Endothelial cell of umbilical vein (primary cell): ENCODE results near the gene REEP3. TPM values are rescaled to one million over a fixed set of nuclear protein-coding genes. Genes with fewer than 3 reads are reported as not detected.

ENCODE experiments used
- BruUV-seq: library from RNA; stranded (reverse); fragments of 400-500 nt; replicated peaks from 2 replicates; lab custom pipeline; 2021; lab: Mats Ljungman, UMichigan
- CTCF ChIA-PET: fragments of 300-600, 350-600 bp; sonication (Branson Sonifier 250); formaldehyde crosslinking; loops from one replicate; lab custom pipeline; 2021; ENCODE audit warnings: antibody characterized with exemption, inconsistent platforms; lab: Charles Lee
- POLR2A ChIA-PET: fragments of 300-600, 350-600 bp; sonication (Branson Sonifier 250); formaldehyde crosslinking; loops from one replicate; lab custom pipeline; 2021; ENCODE audit warnings: antibody characterized with exemption, inconsistent platforms; lab: Charles Lee
- DNase-seq: peaks from one replicate; pipeline ENCODE4 v3.0.0-alpha.2; 2011; ENCODE audit warnings: low read depth, low spot score
- FAIRE-seq: peaks from 2 replicates; lab custom pipeline; 2011; peaks lifted over from hg19 to GRCh38; lab: Jason Lieb, UNC
- H2AFZ ChIP-seq: 2 replicates; pipeline ENCODE4 v1.6.0; 2012; ENCODE audit warnings: low read depth, low read length, control low read depth, inconsistent platforms
- H3K27ac ChIP-seq: 2 replicates; pipeline ENCODE4 v1.5.1; 2011; ENCODE audit warnings: low read depth, mild to moderate bottlenecking, control low read depth, low read length, moderate library complexity; ENCODE audit not compliant: insufficient read depth
- H3K27me3 ChIP-seq, 2 experiments: 2 replicates each; pipeline versions ENCODE4 v1.6.0 to v1.6.1; 2011; ENCODE audit warnings: low read length in 2 of 2, mixed read lengths in 1 of 2; ENCODE audit not compliant: control insufficient read depth in 2 of 2, insufficient read depth in 2 of 2
- H3K36me3 ChIP-seq, 2 experiments: 2 replicates in 1 of 2; 3 replicates in 1 of 2; pipeline ENCODE4 v1.5.1; 2011; ENCODE audit warnings: low read length in 2 of 2, mild to moderate bottlenecking in 1 of 2, moderate library complexity in 1 of 2; ENCODE audit not compliant: control insufficient read depth in 2 of 2, insufficient read depth in 2 of 2; ENCODE audit errors: extremely low read depth in 1 of 2
- H3K4me1 ChIP-seq: 3 replicates; pipeline ENCODE4 v1.5.1; 2011; ENCODE audit warnings: mild to moderate bottlenecking, low read length; ENCODE audit not compliant: control insufficient read depth, insufficient read depth; ENCODE audit errors: extremely low read depth
- H3K4me2 ChIP-seq: 2 replicates; pipeline ENCODE4 v1.6.1; 2011; ENCODE audit warnings: low read length, control low read depth, mixed read lengths; ENCODE audit not compliant: insufficient read depth
- H3K4me3 ChIP-seq, 3 experiments: fragments of 200-600 bp in 1 of 3; sonication (generic), shearing (Covaris generic) in 1 of 3; replicated peaks in 1 of 3; 2 replicates each; pipeline ENCODE4 v1.5.1; 2011 to 2016; ENCODE audit warnings: control low read depth in 3 of 3, low read length in 3 of 3, mild to moderate bottlenecking in 2 of 3, inconsistent platforms in 1 of 3, low read depth in 1 of 3, moderate library complexity in 1 of 3; ENCODE audit not compliant: insufficient read depth in 1 of 3
- H3K79me2 ChIP-seq: 2 replicates; pipeline ENCODE4 v1.6.0; 2012; ENCODE audit warnings: low read length, inconsistent platforms; ENCODE audit not compliant: control insufficient read depth, insufficient read depth
- H3K9ac ChIP-seq: replicated peaks from 2 replicates; pipeline ENCODE3; 2011; ENCODE audit warnings: low read length, control low read depth; ENCODE audit not compliant: insufficient read depth; ENCODE audit errors: extremely low read depth
- H3K9me1 ChIP-seq: replicated peaks from 3 replicates; pipeline ENCODE4 v1.6.0; 2011; ENCODE audit warnings: mild to moderate bottlenecking, low read length; ENCODE audit not compliant: control insufficient read depth, insufficient read depth; ENCODE audit errors: extremely low read depth
- H3K9me3 ChIP-seq: replicated peaks from 2 replicates; pipeline ENCODE4 v1.5.1; 2012; ENCODE audit warnings: low read length, inconsistent platforms; ENCODE audit not compliant: control insufficient read depth, insufficient read depth
- H4K20me1 ChIP-seq: replicated peaks from 2 replicates; pipeline ENCODE3; 2011; ENCODE audit warnings: mild to moderate bottlenecking, low read length; ENCODE audit not compliant: control insufficient read depth, insufficient read depth; ENCODE audit errors: extremely low read depth
- CTCF ChIP-seq, 2 donors: IDR thresholded peaks; 1 replicate in 1 of 2; 2 replicates in 1 of 2; pipeline ENCODE4 v1.5.1; 2011; ENCODE audit warnings: low read length in 2 of 2, mild to moderate bottlenecking in 2 of 2, moderate library complexity in 2 of 2, control low read depth in 1 of 2, inconsistent platforms in 1 of 2, low read depth in 1 of 2; ENCODE audit not compliant: insufficient read depth in 1 of 2; ENCODE audit errors: extremely low read depth in 1 of 2
- EZH2 ChIP-seq: IDR thresholded peaks from 2 replicates; pipeline ENCODE4 v1.6.1; 2012; ENCODE audit warnings: borderline replicate concordance, low read depth, mild to moderate bottlenecking, moderate library complexity, low read length, inconsistent platforms; ENCODE audit not compliant: severe bottlenecking
- FOS ChIP-seq: IDR thresholded peaks from 2 replicates; pipeline ENCODE4 v1.6.1; 2011; ENCODE audit warnings: mild to moderate bottlenecking, low read length, moderate library complexity, borderline replicate concordance; ENCODE audit not compliant: insufficient read depth
- GATA2 ChIP-seq: IDR thresholded peaks from 2 replicates; pipeline ENCODE4 v1.7.0; 2011; ENCODE audit warnings: low read depth, mild to moderate bottlenecking, moderate library complexity, mixed read lengths, low read length; ENCODE audit not compliant: insufficient read length, insufficient read depth
- JUN ChIP-seq: IDR thresholded peaks from 2 replicates; pipeline ENCODE4 v1.6.1; 2011; ENCODE audit warnings: borderline replicate concordance, low read depth; ENCODE audit not compliant: insufficient read length, insufficient read depth
- MAX ChIP-seq: IDR thresholded peaks from 2 replicates; pipeline ENCODE4 v1.6.1; 2011; ENCODE audit not compliant: insufficient read depth, insufficient read length
- MYC ChIP-seq: IDR thresholded peaks from one replicate; pipeline ENCODE4 v1.6.1; 2011; ENCODE audit warnings: mild to moderate bottlenecking, low read depth, low read length
- POLR2A ChIP-seq: IDR thresholded peaks from 2 replicates; pipeline ENCODE4 v1.6.1; 2012; ENCODE audit warnings: low read depth, mild to moderate bottlenecking, control low read depth, low read length
- POLR2AphosphoS5 ChIP-seq: IDR thresholded peaks from 2 replicates; pipeline ENCODE4 v1.6.1; 2012; ENCODE audit warnings: low read depth, mild to moderate bottlenecking, control low read depth, low read length, moderate library complexity; ENCODE audit not compliant: insufficient read depth
- dilution Hi-C: fragments of 300-500 bp; cut with MboI; formaldehyde crosslinking; loops from one replicate; pipeline ENCODE4 v1.15.0; 2019; ENCODE audit warnings: low sequenced_read_pairs; ENCODE audit not compliant: extremely low pct_ligation_motif_present
- intact Hi-C: fragments of 100-400 bp; cut with micrococcal nuclease; formaldehyde crosslinking; loops from one replicate; pipeline ENCODE4 v1.10.0; 2022
- polyA plus RNA-seq, 4 experiments: library from polyadenylated mRNA; depleted of rRNA in 3 of 4; stranded (reverse) in 3 of 4; unstranded in 1 of 4; fragments of >200 nt; gene quantifications; 2 replicates each; pipeline versions ENCODE4 v1.2.1 to v1.2.3, GENCODE V29; 2011 to 2012; ENCODE audit warnings: missing spikeins in 1 of 4
- total RNA-seq: library from RNA; stranded (reverse); gene quantifications from 2 replicates; pipeline ENCODE4 v1.2.3, GENCODE V29; 2021

REEP3 gene
- total and polyA plus RNA-seq, 2 donors (not counting 3 experiments of a cell fraction or from before 2014, with no cell fraction given): 12.3 to 48.3 TPM

- CTCF ChIA-PET: interaction anchor here (1.0 to 1.3 kb wide), 2 partner anchors 10 to 16 kb away, joined by 3 read pairs; no protein-coding TSS in a partner anchor
- POLR2A ChIA-PET: no interaction called here
- no peak for FAIRE-seq
Observed at GRCh38 chr10:63561341-63561740, 40.1 kb downstream of the REEP3 start.

More at GRCh38 chr10:63561341-63561740, 40.1 kb downstream of the REEP3 start:
- H3K4me1 ChIP-seq: peaks cover 8% of the 10 kb centered on the region
- no peak for DNase-seq
- BruUV-seq: no TSS peak
- dilution Hi-C loops (no loop called here), intact Hi-C loops (no loop called here)
- no peak overlapping the region for H3K9ac ChIP-seq
- no peak overlapping the region for H3K4me3 ChIP-seq
- H3K4me2 ChIP-seq: no peak overlapping the region
- no peaks in the 10 kb centered on the region for H3K9me3 ChIP-seq
- H4K20me1 ChIP-seq: no peaks in the 10 kb centered on the region
- no peaks in the 10 kb centered on the region for H3K27me3 ChIP-seq
- no peaks in the 10 kb centered on the region for H3K36me3 ChIP-seq
- TF ChIP-seq GATA2 (no peak), EZH2 (no peak), CTCF (IDR thresholded peaks at IDR 0.05; ENCODE audit: extremely low read depth in 1 of 2, insufficient read depth in 1 of 2, low read depth in 1 of 2, low read length in 2 of 2) (no peak), POLR2A (no peak), MYC (no peak), FOS (no peak), MAX (no peak), POLR2AphosphoS5 (no peak), JUN (no peak)
- peaks cover 38% of the 10 kb centered on the region for H3K79me2 ChIP-seq
- no peak overlapping the region for H3K27ac ChIP-seq
- H2AFZ ChIP-seq: no peak overlapping the region
- no peaks in the 10 kb centered on the region for H3K9me1 ChIP-seq
